ENCODE results near the gene LRP8. TPM values are rescaled to one million over a fixed set of nuclear protein-coding genes. Genes with fewer than 3 reads are reported as not detected.

The LRP8 gene
- total and polyA plus RNA-seq, 2 of the 13 experiments (the other 11 are each of a cell fraction or from before 2014, with no cell fraction given): 17.3 to 17.4 TPM

DNA sequence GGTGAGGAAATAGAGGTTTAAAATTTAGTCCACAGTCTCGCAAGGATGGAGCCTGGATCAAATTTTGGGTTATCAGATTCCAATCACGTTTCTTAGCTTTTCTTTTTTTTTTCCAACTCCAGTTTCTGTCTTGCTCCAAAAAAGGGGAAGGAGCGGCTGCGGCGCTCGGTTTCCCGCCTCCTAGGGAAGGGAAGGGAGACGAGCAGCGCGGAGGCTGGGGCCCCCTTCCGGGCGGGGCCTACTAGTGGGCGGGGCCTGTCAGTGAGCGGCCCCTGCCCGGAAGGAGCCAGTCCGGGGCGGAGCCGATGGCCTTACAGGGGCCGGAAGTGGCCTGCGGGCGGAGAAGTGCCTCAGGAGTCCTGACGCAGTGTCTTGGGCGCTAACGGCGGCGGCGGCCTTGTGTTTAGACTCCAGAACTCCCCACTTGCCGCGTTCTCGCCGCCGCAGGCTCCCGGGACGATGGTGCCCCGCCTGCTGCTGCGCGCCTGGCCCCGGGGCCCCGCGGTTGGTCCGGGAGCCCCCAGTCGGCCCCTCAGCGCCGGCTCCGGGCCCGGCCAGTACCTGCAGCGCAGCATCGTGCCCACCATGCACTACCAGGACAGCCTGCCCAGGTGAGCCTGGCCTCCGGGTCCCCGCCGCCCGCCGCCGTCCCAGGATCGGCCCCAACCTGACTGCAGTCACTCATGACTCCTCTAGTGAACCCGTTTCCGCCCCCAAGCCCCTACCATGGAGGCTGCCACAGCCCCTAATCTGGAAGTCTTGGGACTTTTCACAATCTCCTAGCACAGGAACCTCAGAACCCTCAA, 131.2 kb downstream of the LRP8 start, which contains the start of gene CPT2 (continued):
- TF ChIP-seq ZBTB26 (CRISPR knock-in tag; IDR thresholded peaks at IDR 0.05; ENCODE audit: borderline replicate concordance) (no peak), ZNF138 (CRISPR knock-in tag; IDR thresholded peaks at IDR 0.05; ENCODE audit: low read depth) (no peak), ZNF780A (CRISPR knock-in tag; IDR thresholded peaks at IDR 0.05) (no peak), CHD2 (IDR thresholded peaks at IDR 0.05; ENCODE audit: low read depth, low read length) (no peak), ZNF792 (CRISPR knock-in tag; IDR thresholded peaks at IDR 0.05) (no peak), ZNF619 (CRISPR knock-in tag; IDR thresholded peaks at IDR 0.05) (peak; percentile 44; the same call in 1 of the 2 replicates), ZNF101 (CRISPR knock-in tag; IDR thresholded peaks at IDR 0.05; ENCODE audit: borderline replicate concordance, low read depth) (no peak), ZBTB10 (CRISPR knock-in tag; IDR thresholded peaks at IDR 0.05; ENCODE audit: borderline replicate concordance) (no peak), NR2F6 (IDR thresholded peaks at IDR 0.05) (peak; percentile 19; the same call in 1 of the 2 replicates), NR2F6 (CRISPR knock-in tag; IDR thresholded peaks at IDR 0.05) (no peak), EHMT2 (IDR thresholded peaks at IDR 0.05; ENCODE audit: borderline replicate concordance, low read depth, low read length) (no peak), SRSF9 (IDR thresholded peaks at IDR 0.05; ENCODE audit: borderline replicate concordance, insufficient read depth, low read depth, low read length, poor library complexity, severe bottlenecking) (no peak), SP1 (IDR thresholded peaks at IDR 0.05) (no peak), SP1 (CRISPR knock-in tag; IDR thresholded peaks at IDR 0.05) (peak; percentile 64), ZNF746 (CRISPR knock-in tag; IDR thresholded peaks at IDR 0.05) (no peak), THAP11 (CRISPR knock-in tag; IDR thresholded peaks at IDR 0.05) (peak; percentile 60; the same call in 1 of the 2 replicates), WIZ (CRISPR knock-in tag; IDR thresholded peaks at IDR 0.05) (no peak), ZNF432 (CRISPR knock-in tag; IDR thresholded peaks at IDR 0.05; ENCODE audit: borderline replicate concordance) (no peak)
- TF ChIP-seq, protein P1, sequence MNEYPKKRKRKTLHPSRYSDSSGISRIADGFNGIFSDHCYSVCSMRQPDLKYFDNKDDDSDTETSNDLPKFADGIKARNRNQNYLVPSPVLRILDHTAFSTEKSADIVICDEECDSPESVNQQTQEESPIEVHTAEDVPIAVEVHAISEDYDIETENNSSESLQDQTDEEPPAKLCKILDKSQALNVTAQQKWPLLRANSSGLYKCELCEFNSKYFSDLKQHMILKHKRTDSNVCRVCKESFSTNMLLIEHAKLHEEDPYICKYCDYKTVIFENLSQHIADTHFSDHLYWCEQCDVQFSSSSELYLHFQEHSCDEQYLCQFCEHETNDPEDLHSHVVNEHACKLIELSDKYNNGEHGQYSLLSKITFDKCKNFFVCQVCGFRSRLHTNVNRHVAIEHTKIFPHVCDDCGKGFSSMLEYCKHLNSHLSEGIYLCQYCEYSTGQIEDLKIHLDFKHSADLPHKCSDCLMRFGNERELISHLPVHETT (CRISPR knock-in tag; conservative IDR thresholded peaks at IDR 0.05): no peak
- TF ChIP-seq, protein P2, sequence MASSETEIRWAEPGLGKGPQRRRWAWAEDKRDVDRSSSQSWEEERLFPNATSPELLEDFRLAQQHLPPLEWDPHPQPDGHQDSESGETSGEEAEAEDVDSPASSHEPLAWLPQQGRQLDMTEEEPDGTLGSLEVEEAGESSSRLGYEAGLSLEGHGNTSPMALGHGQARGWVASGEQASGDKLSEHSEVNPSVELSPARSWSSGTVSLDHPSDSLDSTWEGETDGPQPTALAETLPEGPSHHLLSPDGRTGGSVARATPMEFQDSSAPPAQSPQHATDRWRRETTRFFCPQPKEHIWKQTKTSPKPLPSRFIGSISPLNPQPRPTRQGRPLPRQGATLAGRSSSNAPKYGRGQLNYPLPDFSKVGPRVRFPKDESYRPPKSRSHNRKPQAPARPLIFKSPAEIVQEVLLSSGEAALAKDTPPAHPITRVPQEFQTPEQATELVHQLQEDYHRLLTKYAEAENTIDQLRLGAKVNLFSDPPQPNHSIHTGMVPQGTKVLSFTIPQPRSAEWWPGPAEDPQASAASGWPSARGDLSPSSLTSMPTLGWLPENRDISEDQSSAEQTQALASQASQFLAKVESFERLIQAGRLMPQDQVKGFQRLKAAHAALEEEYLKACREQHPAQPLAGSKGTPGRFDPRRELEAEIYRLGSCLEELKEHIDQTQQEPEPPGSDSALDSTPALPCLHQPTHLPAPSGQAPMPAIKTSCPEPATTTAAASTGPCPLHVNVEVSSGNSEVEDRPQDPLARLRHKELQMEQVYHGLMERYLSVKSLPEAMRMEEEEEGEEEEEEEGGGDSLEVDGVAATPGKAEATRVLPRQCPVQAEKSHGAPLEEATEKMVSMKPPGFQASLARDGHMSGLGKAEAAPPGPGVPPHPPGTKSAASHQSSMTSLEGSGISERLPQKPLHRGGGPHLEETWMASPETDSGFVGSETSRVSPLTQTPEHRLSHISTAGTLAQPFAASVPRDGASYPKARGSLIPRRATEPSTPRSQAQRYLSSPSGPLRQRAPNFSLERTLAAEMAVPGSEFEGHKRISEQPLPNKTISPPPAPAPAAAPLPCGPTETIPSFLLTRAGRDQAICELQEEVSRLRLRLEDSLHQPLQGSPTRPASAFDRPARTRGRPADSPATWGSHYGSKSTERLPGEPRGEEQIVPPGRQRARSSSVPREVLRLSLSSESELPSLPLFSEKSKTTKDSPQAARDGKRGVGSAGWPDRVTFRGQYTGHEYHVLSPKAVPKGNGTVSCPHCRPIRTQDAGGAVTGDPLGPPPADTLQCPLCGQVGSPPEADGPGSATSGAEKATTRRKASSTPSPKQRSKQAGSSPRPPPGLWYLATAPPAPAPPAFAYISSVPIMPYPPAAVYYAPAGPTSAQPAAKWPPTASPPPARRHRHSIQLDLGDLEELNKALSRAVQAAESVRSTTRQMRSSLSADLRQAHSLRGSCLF (CRISPR knock-in tag; IDR thresholded peaks at IDR 0.05; ENCODE audit: borderline replicate concordance): no peak
